ENCODE measurements around the gene SKIC2. TPM values are rescaled to one million over a fixed set of nuclear protein-coding genes. Genes with fewer than 3 reads are reported as not detected.

The SKIC2 gene
- total and polyA plus RNA-seq, 2 of the 8 experiments (the other 6 are each of a cell fraction or from before 2014, with no cell fraction given), result 42.1 to 59.7 TPM

- no peak for TF ChIP-seq NANOG (IDR thresholded peaks at IDR 0.05; ENCODE audit: insufficient read depth, low read depth, low read length, poor library complexity, severe bottlenecking)
- TF ChIP-seq BACH1 (IDR thresholded peaks at IDR 0.05; ENCODE audit: low read length), result no peak
These were observed 15.2 kb upstream of the SKIC2 start (continued) for GRCh38 chr6:31943742-31944141.
